Measurements from ENCODE around the gene SLC4A1AP.
A peak's percentile ranks its signal among the peaks of the same experiment; 100 is the strongest.

Gene SLC4A1AP

GRCh38 chr2:27687232-27687631 is 23.5 kb downstream of the SLC4A1AP start:
- TF ChIP-seq CTCF (IDR thresholded peaks at IDR 0.05; ENCODE audit: borderline replicate concordance, insufficient read depth, low read depth, low read length), result no peak
- no peak overlapping the region for H3K4me3 ChIP-seq (ENCODE audit: low read depth, low read length)

- no peak for TF ChIP-seq CTCF (IDR thresholded peaks at IDR 0.05; ENCODE audit: borderline replicate concordance, insufficient read depth, low read depth, low read length)
- no peak overlapping the region for H3K4me3 ChIP-seq (ENCODE audit: low read depth, low read length)
Measured at GRCh38 chr2:27689424-27689823, 25.7 kb downstream of the SLC4A1AP start.

- H3K4me3 ChIP-seq (ENCODE audit: low read depth, low read length), result no peak overlapping the region
- no peak for TF ChIP-seq CTCF (IDR thresholded peaks at IDR 0.05; ENCODE audit: borderline replicate concordance, insufficient read depth, low read depth, low read length)
Measured at GRCh38 chr2:27690052-27690451, 26.4 kb downstream of the SLC4A1AP start.

- H3K4me3 ChIP-seq (ENCODE audit: low read depth, low read length), result no peak overlapping the region
- TF ChIP-seq CTCF (IDR thresholded peaks at IDR 0.05; ENCODE audit: borderline replicate concordance, insufficient read depth, low read depth, low read length), result no peak
Measured at GRCh38 chr2:27697660-27698059, 34.0 kb downstream of the SLC4A1AP start.

- no peak overlapping the region for H3K4me3 ChIP-seq (ENCODE audit: low read depth, low read length)
- TF ChIP-seq CTCF (IDR thresholded peaks at IDR 0.05; ENCODE audit: borderline replicate concordance, insufficient read depth, low read depth, low read length), result no peak
Measured at GRCh38 chr2:27701676-27702075, 38.0 kb downstream of the SLC4A1AP start.

GRCh38 chr2:27702302-27702701 is 38.6 kb downstream of the SLC4A1AP start:
- TF ChIP-seq CTCF (IDR thresholded peaks at IDR 0.05; ENCODE audit: borderline replicate concordance, insufficient read depth, low read depth, low read length), result no peak
- H3K4me3 ChIP-seq (ENCODE audit: low read depth, low read length), result no peak overlapping the region

- H3K4me3 ChIP-seq (ENCODE audit: low read depth, low read length), result no peak overlapping the region
- peak; percentile 80 for TF ChIP-seq CTCF (IDR thresholded peaks at IDR 0.05; ENCODE audit: borderline replicate concordance, insufficient read depth, low read depth, low read length)
Measured at GRCh38 chr2:27703638-27704341, 40.1 kb downstream of the SLC4A1AP start.

All from GM12875 (cell line).